Measurements from ENCODE around the gene DPEP2NB. TPM values are rescaled to one million over a fixed set of nuclear protein-coding genes. Genes with fewer than 3 reads are reported as not detected.

The DPEP2NB gene
- total and polyA plus RNA-seq, 4 donors = not detected

DNA sequence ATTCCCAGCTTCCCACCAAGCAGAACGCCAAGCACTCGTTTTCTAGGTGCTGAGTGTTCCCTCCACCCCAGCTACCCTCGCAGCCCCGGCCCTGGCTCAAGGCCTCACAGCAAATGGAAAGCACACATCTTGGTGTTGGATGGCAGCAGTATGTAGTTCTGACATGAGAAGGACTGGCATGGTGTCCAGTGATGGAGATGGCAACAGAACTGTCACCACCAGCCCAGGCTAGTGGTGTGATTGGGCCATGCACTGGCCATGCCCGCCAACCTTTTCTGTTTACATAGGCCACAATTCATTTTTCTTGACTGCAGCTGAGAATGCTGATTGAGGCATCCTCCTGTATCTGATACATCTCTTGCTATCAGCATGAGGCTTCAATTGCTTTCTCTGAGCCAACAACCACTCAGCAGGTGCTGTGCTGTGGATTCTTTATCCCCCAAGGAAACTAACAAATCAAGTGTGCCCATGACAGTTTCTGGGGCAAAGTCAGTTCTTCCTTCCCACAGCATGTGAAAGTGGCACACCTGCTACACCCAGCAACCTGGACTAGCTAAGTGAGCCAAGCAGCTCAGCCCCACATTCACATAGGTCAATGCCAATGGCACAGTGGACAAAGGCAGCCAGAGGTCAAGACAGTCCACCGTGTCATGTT, 51.1 kb downstream of the DPEP2NB start:
- WGBS = 85% methylated on average over 6 of the region's 6 CpGs
- Histone ChIP-seq H3K27me3 (ENCODE audit: control insufficient read depth in 4 of 4, insufficient read depth in 4 of 4, low read length in 3 of 4) (no peaks in the 10 kb centered on the region), H3K9ac (ENCODE audit: low read depth in 1 of 2, low read length in 2 of 2) (no peak overlapping the region), H3K36me3 (ENCODE audit: control insufficient read depth in 4 of 4, insufficient read depth in 3 of 4, low read depth in 1 of 4, low read length in 3 of 4) (no peaks in the 10 kb centered on the region), H3K4me3 (ENCODE audit: low read depth in 1 of 3, low read length in 3 of 3) (no peak overlapping the region), H3K9me3 (ENCODE audit: control insufficient read depth in 4 of 4, low read length in 3 of 4) (no peaks in the 10 kb centered on the region), H3K27ac (ENCODE audit: low read depth in 1 of 2, low read length in 2 of 2) (no peak overlapping the region), H3K4me1 (ENCODE audit: control insufficient read depth in 4 of 4, insufficient read depth in 4 of 4, low read length in 3 of 4) (peaks cover 12 to 45% (median 29%) of the 10 kb centered on the region in 4 donors)
- TF ChIP-seq RXRA (IDR thresholded peaks at IDR 0.05) (peak in 1 of 2 donors; percentile 35), NR2F2 (IDR thresholded peaks at IDR 0.05) (no peak), YY1 (IDR thresholded peaks at IDR 0.05) (no peak), SP1 (IDR thresholded peaks at IDR 0.05) (no peak), JUND (IDR thresholded peaks at IDR 0.05) (no peak)
- no peak for DNase-seq (ENCODE audit: low spot score)

GRCh38 chr16:67963662-67964321, 51.9 kb downstream of the DPEP2NB start:
- Histone ChIP-seq H3K9ac (ENCODE audit: low read depth in 1 of 2, low read length in 2 of 2) (no peak overlapping the region), H3K4me1 (ENCODE audit: control insufficient read depth in 4 of 4, insufficient read depth in 4 of 4, low read length in 3 of 4) (peaks cover 10 to 42% (median 27%) of the 10 kb centered on the region in 4 donors), H3K4me3 (ENCODE audit: low read depth in 1 of 3, low read length in 3 of 3) (no peak overlapping the region), H3K27ac (ENCODE audit: low read depth in 1 of 2, low read length in 2 of 2) (no peak overlapping the region), H3K9me3 (ENCODE audit: control insufficient read depth in 4 of 4, low read length in 3 of 4) (no peaks in the 10 kb centered on the region), H3K27me3 (ENCODE audit: control insufficient read depth in 4 of 4, insufficient read depth in 4 of 4, low read length in 3 of 4) (no peaks in the 10 kb centered on the region), H3K36me3 (ENCODE audit: control insufficient read depth in 4 of 4, insufficient read depth in 3 of 4, low read depth in 1 of 4, low read length in 3 of 4) (peaks cover 0 to under 1% (median 0%) of the 10 kb centered on the region in 4 donors)
- no peak for DNase-seq (ENCODE audit: low spot score)
- TF ChIP-seq, protein P1, sequence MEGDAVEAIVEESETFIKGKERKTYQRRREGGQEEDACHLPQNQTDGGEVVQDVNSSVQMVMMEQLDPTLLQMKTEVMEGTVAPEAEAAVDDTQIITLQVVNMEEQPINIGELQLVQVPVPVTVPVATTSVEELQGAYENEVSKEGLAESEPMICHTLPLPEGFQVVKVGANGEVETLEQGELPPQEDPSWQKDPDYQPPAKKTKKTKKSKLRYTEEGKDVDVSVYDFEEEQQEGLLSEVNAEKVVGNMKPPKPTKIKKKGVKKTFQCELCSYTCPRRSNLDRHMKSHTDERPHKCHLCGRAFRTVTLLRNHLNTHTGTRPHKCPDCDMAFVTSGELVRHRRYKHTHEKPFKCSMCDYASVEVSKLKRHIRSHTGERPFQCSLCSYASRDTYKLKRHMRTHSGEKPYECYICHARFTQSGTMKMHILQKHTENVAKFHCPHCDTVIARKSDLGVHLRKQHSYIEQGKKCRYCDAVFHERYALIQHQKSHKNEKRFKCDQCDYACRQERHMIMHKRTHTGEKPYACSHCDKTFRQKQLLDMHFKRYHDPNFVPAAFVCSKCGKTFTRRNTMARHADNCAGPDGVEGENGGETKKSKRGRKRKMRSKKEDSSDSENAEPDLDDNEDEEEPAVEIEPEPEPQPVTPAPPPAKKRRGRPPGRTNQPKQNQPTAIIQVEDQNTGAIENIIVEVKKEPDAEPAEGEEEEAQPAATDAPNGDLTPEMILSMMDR (IDR thresholded peaks at IDR 0.05; ENCODE audit: low read depth, low read length, missing input control) = no peak
- no peak for TF ChIP-seq HNF4A (conservative IDR thresholded peaks at IDR 0.05)
- TF ChIP-seq FOXA2 (IDR thresholded peaks at IDR 0.05) = no peak
- TF ChIP-seq ATF3 (IDR thresholded peaks at IDR 0.05) = no peak
- no peak for TF ChIP-seq ZBTB33 (IDR thresholded peaks at IDR 0.05)
- no peak for TF ChIP-seq RXRA (IDR thresholded peaks at IDR 0.05)
- TF ChIP-seq HNF4G (IDR thresholded peaks at IDR 0.05) = no peak
- no peak for TF ChIP-seq EGR1 (IDR thresholded peaks at IDR 0.05; ENCODE audit: low read depth in 2 of 2)
- no peak for TF ChIP-seq SP1 (IDR thresholded peaks at IDR 0.05)
- TF ChIP-seq RAD21 (IDR thresholded peaks at IDR 0.05) = no peak
- no peak for TF ChIP-seq GABPA (IDR thresholded peaks at IDR 0.05 in 1 of 2, conservative IDR thresholded peaks at IDR 0.05 in 1 of 2)
- TF ChIP-seq, protein P2, sequence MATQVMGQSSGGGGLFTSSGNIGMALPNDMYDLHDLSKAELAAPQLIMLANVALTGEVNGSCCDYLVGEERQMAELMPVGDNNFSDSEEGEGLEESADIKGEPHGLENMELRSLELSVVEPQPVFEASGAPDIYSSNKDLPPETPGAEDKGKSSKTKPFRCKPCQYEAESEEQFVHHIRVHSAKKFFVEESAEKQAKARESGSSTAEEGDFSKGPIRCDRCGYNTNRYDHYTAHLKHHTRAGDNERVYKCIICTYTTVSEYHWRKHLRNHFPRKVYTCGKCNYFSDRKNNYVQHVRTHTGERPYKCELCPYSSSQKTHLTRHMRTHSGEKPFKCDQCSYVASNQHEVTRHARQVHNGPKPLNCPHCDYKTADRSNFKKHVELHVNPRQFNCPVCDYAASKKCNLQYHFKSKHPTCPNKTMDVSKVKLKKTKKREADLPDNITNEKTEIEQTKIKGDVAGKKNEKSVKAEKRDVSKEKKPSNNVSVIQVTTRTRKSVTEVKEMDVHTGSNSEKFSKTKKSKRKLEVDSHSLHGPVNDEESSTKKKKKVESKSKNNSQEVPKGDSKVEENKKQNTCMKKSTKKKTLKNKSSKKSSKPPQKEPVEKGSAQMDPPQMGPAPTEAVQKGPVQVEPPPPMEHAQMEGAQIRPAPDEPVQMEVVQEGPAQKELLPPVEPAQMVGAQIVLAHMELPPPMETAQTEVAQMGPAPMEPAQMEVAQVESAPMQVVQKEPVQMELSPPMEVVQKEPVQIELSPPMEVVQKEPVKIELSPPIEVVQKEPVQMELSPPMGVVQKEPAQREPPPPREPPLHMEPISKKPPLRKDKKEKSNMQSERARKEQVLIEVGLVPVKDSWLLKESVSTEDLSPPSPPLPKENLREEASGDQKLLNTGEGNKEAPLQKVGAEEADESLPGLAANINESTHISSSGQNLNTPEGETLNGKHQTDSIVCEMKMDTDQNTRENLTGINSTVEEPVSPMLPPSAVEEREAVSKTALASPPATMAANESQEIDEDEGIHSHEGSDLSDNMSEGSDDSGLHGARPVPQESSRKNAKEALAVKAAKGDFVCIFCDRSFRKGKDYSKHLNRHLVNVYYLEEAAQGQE (IDR thresholded peaks at IDR 0.05) = no peak
- no peak for TF ChIP-seq JUND (IDR thresholded peaks at IDR 0.05)
- TF ChIP-seq NR2F2 (IDR thresholded peaks at IDR 0.05) = no peak
- TF ChIP-seq FOXA1 (IDR thresholded peaks at IDR 0.05) = no peak
- TF ChIP-seq YY1 (IDR thresholded peaks at IDR 0.05) = no peak
- TF ChIP-seq TAF1 (conservative IDR thresholded peaks at IDR 0.05) = no peak
- TF ChIP-seq, protein P3, sequence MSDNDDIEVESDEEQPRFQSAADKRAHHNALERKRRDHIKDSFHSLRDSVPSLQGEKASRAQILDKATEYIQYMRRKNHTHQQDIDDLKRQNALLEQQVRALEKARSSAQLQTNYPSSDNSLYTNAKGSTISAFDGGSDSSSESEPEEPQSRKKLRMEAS (IDR thresholded peaks at IDR 0.05) = no peak
- WGBS = 73% methylated on average over 32 of the region's 32 CpGs

All from liver (tissue), 9 donors.